ENCODE results near the gene FGD3.
"Not testable (repeated sequence)": the region's sequence is repeated elsewhere in the genome, so short reads cannot be mapped to it uniquely, and the experiment has no call there.

Gene FGD3

DNA sequence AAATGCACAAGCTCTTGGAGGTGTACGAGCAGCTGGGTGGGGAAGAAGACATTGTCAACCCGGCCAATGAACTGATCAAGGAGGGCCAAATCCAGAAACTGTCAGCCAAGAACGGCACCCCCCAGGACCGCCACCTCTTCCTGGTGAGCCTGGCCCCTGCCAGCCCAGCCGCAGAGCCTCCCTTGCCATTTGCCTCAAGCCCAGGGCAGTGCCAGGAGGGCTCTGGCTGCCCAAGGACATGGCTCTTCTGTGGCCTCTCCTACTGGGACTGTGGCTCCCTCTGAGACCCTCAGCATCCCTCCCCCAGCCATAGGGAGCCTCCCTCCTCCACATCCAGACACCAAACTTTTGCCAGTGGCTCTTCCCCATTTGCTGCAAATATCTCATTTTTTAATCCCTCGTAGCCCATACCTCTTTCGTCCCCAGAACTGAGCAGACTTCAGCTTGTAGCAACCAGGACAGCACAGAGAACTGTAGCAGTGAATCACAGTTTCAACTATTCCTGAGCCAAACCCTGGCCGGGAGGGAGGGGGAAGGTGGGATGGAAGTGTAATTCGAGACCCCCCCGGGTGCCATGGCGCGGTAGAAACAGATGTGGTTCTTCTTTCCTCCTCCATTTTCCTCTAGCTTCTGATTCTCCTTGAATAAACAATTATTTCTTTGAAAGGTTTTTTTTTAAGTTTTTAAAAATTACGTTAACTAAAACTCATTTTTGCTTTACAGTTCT, 66.7 kb downstream of the FGD3 start:
- H3K27ac ChIP-seq: no peak overlapping the region
- TF ChIP-seq ZFX (IDR thresholded peaks at IDR 0.05): no peak
- TF ChIP-seq, protein P1, sequence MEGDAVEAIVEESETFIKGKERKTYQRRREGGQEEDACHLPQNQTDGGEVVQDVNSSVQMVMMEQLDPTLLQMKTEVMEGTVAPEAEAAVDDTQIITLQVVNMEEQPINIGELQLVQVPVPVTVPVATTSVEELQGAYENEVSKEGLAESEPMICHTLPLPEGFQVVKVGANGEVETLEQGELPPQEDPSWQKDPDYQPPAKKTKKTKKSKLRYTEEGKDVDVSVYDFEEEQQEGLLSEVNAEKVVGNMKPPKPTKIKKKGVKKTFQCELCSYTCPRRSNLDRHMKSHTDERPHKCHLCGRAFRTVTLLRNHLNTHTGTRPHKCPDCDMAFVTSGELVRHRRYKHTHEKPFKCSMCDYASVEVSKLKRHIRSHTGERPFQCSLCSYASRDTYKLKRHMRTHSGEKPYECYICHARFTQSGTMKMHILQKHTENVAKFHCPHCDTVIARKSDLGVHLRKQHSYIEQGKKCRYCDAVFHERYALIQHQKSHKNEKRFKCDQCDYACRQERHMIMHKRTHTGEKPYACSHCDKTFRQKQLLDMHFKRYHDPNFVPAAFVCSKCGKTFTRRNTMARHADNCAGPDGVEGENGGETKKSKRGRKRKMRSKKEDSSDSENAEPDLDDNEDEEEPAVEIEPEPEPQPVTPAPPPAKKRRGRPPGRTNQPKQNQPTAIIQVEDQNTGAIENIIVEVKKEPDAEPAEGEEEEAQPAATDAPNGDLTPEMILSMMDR (conservative IDR thresholded peaks at IDR 0.05): no peak

DNA sequence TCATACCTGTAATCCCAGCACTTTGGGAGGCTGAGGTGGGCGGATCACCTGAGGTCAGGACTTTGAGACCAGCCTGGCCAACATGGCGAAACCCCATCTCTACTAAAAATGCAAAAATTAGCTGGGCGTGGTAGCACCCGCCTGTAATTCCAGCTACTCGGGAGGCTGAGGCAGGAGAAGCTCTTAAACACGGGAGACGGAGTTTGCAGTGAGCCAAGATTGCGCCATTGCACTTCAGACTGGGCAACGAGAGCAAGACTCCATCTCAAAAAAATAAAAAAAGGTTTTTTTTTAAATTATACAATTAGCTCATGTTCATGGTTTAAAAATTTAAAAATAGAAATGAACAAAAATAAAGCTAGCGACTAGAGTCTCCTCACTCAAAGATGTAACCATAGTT, 67.9 kb downstream of the FGD3 start:
- not testable (repeated sequence) for H3K27ac ChIP-seq

DNA sequence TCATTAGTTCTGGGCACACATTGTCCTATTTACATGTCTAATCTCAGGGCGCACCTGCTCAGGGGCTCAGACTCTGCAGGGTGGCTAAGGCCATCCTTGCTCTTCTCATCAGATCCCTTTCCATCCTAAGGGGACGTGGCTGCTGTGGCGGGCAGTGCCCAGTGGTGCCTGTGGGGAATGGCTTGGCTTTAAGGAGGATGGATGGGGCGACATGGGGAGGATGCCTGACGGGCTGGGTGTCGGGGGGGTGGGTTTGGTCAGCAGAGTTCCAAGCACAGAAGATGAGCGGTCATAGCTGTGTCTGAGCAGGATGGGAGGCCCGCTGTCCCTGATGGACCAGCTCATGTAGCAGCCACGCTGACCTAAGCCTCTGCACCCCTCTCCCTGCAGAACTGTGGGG, 70.3 kb downstream of the FGD3 start:
- H3K27ac ChIP-seq: no peak overlapping the region
- TF ChIP-seq ZFX (IDR thresholded peaks at IDR 0.05): no peak
- TF ChIP-seq, protein P1 (conservative IDR thresholded peaks at IDR 0.05): no peak

DNA sequence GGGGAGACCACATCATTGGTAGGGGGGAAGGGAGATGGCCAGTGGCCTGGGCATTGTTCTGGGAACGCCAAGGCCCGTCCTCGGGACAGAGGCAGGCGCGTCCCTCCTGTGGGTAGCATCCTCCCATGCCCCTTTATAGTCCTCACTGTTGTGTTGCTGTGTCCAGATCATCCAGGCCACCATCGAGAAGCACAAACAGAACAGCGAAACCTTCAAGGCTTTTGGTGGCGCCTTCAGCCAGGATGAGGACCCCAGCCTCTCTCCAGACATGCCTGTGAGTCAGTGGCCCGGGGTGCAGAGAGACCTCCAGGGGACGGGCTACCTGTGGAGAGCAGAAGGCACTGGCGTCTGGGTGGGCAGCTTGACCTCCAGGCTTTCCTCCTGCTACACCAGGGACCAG, 72.8 kb downstream of the FGD3 start:
- TF ChIP-seq ZFX (IDR thresholded peaks at IDR 0.05): no peak
- TF ChIP-seq, protein P1 (conservative IDR thresholded peaks at IDR 0.05): no peak
- H3K27ac ChIP-seq: no peak overlapping the region

DNA sequence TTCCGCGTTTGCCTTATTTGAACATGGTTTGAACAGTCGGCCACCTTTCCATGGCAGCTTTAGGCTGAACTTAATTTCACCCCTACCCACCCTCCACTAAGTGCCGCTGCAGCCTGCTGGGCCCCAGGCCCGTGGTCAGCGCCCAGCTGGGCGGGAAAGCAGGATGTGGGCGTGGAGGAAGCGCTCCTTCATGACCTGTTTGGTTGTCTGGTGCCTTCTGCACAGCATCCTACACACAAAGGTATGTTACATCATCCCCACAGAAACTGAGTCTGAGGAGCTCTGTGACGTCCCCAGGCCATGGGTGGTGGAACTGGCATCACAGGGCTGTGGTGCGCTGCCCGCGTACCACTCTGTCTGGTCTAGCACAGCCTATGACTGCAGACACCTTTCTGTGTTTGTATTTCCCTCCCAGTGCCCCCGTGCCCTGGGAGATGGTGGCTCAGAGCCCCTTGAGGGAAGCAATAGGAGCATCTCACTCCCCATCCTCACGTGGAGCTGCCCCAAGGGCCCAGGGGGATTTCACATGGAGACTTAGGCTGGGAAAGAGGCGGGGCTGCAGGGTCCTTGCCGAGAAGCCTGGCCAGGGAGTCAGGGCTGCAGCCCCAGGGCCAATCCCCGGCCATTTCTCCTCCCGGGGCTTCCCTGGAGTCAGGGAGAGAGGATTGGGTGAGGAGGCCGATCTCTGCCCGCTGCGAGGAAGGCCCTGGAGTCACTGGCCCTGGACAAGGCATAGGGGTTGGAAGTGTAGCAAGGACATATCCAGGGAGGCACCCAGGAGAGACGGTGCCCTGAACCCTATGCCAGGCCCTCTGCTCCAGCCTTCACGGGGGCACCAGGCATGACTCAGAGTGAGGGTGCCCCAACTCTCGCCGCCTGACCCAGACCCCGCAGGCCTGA, 73.7 kb downstream of the FGD3 start:
- H3K27ac ChIP-seq: no peak overlapping the region
- TF ChIP-seq ZFX (IDR thresholded peaks at IDR 0.05): no peak
- TF ChIP-seq, protein P1 (conservative IDR thresholded peaks at IDR 0.05): no peak

DNA sequence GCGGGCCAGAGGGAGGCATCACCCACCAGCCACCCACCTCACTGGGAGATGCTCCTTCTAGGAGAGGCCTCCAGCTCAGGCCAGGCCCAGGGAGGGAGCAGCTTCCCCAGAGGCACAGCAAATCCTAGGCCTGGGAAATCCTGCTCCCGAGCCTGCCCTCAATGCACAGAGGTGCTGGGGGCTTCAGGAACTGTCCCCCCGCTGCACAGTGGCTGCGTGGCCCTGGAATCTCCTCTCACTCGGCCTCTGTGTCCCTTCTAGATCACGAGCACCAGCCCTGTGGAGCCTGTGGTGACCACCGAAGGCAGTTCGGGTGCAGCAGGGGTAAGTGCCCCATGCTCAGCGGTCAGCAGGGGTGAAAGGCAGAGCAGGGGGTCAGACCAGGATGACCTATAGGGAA, 74.7 kb downstream of the FGD3 start:
- no peak for TF ChIP-seq ZFX (IDR thresholded peaks at IDR 0.05)
- TF ChIP-seq, protein P1 (conservative IDR thresholded peaks at IDR 0.05): no peak

DNA sequence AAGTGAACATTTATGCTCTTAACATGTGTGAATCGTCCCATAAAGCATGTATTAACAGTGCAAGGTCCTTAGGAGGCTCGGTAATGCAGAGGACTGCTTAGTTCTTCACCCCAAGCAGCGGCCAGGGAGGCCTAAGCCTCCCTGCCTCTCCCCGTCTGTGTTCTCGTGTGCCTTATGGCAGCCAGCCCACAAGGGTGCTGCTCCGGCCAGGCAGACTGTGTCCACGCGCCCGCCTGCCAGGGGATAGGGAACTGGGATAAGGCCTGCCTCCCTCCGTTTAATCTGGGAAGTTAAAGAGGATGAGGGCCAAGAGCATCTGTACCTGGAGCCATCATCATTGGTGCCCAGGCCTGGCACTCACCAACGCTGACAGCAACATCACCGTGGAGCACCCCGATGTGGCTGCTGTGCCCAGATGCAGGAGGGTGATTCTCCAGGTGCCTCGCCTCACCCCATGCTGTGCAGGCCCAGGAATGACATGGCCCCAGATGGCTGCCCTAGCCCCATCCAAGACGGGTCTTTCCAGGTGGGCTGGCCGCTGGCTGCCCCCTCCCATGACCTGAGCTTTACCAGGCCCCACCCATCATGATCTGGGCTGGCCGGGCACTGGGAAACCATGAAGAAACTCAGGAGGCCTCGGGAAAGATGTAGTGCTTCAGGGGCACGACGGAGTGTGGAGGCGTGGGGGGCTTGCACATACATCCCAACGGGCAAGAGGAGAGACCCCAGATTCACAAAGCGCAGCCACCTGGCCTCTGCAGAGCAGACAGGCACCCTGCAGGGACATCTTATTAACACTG, 75.6 kb downstream of the FGD3 start:
- no peak overlapping the region for H3K27ac ChIP-seq
- TF ChIP-seq, protein P1 (conservative IDR thresholded peaks at IDR 0.05): no peak
- no peak for TF ChIP-seq ZFX (IDR thresholded peaks at IDR 0.05)

More for the DNA sequence above, 74.7 kb downstream of the FGD3 start:
- H3K27ac ChIP-seq: no peak overlapping the region

Measured in C4-2B (cell line).